ENCODE results near the gene C6.

GRCh38 chr5:41200506-41200905 is 12.8 kb downstream of the C6 start:
- no peak for TF ChIP-seq CTCF (IDR thresholded peaks at IDR 0.05)
- no peak for TF ChIP-seq POLR2A (IDR thresholded peaks at IDR 0.05)

Measured in heart left ventricle (tissue), 13 donors.